ENCODE results near the gene GATAD2A.

GRCh38 chr19:19426216-19426615 lies 20.7 kb downstream of the GATAD2A start:
- TF ChIP-seq POLR2A (IDR thresholded peaks at IDR 0.05; ENCODE audit: low read length) = no peak
- TF ChIP-seq GATA1 (IDR thresholded peaks at IDR 0.05; ENCODE audit: low read depth, low read length) = no peak
